Activated CD4-positive, alpha-beta T cell treated with anti-CD3 and anti-CD28 coated beads, Interleukin-2, amount 50 U/mL, for 16 hours (primary cell): ENCODE results near the gene SEPTIN8.
"Not testable (repeated sequence)": the region's sequence is repeated elsewhere in the genome, so short reads cannot be mapped to it uniquely, and the experiment has no call there.

Experiments used
- DNase-seq: peaks from one replicate; pipeline ENCODE4 v3.0.0-alpha.2; 2020

Gene SEPTIN8

DNA sequence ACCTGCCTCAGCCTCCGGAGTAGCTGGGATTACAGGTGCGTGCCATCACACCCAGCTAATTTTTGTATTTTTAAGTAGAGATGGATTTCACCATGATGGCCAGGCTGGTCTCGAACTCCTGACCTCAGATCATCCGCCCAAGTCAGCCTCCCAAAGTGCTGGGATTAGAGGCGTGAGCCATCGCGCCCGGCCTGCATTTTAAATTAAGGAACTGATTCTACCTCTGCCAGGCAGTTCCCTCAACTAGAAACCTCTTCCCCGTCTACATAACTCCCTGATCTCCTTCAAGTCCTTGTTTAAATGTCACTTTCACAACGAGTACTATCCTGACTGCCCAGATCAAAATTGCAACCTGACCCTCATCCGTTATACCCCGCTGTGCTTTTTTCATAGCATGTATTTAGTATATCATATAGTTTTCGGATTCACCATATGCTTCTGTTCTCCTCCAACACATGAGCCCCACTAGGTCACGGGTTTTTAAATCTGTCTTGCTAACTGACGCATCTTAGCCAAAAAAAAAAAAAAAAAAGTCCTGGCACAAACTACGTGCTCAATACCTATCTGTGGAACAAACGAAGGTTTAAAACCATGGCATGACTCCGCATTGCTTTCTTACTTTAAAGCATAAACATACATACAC lies 35.2 kb upstream of the SEPTIN8 start:
- no peak for DNase-seq

DNA sequence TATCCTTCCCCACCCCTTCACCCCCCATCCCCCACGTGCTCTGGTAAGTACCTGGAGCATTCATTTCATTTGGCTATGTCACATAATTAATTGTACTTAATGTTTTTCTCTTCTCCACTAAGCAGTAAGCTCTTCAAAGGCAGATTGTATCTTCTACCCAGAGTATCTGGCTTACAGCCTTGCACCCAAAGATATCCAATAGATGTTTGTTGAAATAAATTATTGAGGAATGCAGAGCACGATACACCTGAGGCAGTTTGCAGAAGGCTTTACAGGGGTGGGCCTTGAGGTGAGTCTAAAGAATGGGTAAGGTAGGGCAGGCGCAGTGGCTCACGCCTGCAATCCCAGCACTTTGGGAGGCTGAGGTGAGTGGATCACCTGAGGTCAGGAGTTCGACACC lies 33.6 kb upstream of the SEPTIN8 start:
- no peak for DNase-seq

DNA sequence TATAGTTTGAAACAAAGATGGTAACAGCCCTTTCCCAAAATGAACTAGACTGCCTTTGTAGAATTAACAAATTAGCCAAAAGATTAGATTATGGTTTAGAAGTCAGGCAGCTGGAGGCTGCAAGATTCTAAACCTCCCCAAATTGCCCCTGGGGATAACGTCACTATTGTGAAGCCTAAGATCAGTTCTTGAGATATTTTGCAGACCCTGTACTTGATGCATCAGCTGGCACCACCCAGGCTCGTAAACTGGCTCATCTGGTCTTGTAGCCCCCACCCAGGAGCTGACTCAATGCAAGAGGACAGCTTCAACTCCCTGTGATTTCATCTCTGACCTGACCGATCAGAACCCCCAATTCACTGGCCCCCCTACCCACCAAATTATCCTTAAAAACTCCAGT lies 31.8 kb upstream of the SEPTIN8 start:
- DNase-seq, result no peak

DNA sequence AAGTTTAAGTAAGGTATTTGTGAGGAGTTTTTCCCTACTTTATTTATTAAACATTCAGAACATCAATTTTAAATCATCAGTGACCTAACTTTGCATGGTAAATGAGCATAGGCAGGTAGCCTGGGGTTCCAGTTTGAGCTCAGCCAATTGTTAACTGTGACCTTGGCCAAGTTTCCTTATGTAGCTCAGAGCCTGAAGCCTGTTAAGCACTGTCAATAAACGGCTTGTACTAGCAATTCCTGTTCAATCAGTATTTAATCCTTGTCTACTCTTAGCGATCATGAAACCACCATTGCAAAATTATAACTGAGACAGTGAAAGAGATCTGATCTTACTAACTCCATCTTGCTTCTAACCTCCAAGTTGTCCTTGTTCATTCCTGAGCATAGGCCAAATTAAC lies 31.4 kb upstream of the SEPTIN8 start:
- no peak for DNase-seq

DNA sequence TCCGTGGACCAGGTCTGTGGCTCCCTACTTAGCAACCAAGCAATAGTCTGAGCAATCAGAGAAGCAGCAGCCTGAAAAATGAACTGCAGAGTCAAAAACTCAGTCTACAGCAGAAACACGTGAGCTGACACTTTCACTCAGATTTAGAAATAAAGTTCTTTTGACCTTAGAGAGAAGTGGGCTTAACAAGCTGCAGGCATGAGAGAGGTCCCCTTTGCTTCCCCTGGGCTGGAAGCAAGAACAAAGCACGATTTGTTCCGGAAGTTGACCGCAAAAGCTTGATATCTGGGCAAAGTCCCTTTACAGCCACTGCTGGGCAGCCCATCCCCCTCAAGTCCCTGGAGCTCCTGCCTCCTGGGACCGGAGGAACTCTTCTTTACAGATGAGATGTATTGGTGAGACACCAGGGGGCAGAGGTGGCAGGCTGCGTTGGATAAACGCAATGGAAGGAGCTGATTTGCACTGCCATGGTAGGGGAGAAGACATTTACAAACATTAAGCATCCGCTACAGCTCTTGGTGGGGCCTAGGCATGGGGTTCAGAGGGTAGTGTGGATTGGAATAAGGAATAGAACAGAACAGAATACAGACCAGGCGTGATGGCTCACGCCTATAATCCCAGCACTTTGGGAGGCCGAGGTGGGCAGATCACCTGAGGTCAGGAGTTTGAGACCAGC lies 30.3 kb upstream of the SEPTIN8 start:
- no peak for DNase-seq

DNA sequence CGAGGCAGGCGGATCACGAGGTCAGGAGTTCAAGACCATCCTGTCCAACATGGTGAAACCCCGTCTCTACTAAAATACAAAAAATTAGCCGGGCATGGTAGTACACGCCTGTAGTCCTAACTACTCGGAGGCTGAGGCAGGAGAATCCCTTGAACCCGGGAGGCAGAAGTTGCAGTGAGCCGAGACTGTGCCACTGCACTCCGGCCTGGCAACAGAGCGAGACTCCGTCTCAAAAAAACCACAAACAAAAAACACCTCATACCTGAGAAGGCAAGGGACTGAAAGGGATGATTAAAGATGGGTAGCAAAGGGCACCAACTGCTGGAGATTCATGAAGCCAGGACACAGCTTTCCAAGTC lies 29.7 kb upstream of the SEPTIN8 start:
- DNase-seq, result not testable (repeated sequence)

DNA sequence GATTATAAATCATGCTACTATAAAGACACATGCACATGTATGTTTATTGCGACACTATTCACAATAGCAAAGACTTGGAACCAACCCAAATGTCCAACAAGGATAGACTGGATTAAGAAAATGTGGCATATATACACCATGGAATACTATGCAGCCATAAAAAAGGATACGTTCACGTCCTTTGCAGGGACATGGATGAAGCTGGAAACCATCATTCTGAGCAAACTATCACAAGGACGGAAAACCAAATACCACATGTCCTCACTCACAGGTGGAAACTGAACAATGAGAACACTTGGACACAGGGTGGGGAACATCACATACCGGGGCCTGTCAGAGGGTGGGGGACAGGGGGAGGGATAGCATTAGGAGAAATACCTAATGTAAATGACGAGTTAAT lies 28.8 kb upstream of the SEPTIN8 start:
- DNase-seq, result not testable (repeated sequence)

DNA sequence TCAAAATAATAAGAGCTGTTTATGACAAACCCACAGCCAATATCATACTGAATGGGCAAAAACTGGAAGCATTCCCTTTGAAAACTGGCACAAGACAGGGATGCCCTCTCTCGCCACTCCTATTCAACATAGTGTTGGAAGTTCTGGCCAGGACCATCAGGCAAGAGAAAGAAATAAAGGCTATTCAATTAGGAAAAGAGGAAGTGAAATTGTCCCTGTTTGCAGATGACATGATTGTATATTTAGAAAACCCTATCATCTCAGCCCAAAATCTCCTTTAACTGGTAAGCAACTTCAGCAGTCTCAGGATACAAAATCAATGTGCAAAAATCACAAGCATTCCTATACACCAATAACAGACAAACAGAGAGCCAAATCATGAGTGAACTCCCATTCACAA lies 27.2 kb upstream of the SEPTIN8 start:
- not testable (repeated sequence) for DNase-seq

DNA sequence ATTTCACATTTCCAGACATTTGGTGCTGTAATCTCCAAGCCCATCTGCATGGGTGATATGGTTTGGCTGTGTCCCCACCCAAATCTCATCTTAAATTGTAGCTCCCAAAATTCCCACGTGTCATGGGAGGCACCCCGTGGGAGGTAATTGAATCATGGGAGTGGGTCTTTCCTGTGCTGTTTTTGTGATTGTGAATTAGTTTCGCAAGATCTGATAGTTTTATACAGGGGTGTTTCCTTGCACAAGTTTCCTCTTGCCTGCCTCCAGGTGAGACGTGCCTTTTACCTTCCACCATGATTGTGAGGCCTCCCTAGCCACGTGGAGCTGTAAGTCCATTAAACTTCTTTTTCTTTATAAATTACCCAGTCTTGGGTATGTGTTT lies 25.6 kb upstream of the SEPTIN8 start:
- not testable (repeated sequence) for DNase-seq

DNA sequence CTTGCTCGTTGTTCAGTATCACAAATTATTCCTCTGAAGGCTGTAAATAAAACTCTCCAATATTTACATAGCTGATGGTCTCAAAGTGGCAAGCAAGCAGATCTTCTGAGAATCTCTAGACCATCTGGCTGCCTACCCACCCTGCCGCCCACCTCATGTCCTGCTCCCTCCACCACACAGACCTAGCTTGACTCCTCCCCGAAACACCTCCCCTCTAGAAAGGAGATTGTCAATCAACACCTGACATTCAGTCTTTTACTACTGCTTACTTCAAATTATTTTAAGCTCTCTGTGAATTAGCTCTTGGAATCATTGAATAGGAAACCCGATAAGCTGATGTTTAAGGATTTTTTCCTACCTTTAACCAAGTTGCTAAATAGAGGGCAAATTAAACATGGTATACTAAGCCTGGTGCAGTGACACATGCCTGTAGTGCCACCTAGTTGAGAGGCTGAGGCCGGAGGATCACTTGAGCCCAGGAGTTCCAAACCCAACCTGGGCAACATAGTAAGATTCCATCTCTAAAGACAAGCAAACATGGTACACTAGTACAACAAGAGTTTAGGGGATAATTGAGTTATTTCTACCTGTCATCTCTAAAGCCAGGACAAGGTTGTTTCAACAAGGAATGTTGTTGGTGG lies 25.1 kb upstream of the SEPTIN8 start:
- DNase-seq, result no peak

DNA sequence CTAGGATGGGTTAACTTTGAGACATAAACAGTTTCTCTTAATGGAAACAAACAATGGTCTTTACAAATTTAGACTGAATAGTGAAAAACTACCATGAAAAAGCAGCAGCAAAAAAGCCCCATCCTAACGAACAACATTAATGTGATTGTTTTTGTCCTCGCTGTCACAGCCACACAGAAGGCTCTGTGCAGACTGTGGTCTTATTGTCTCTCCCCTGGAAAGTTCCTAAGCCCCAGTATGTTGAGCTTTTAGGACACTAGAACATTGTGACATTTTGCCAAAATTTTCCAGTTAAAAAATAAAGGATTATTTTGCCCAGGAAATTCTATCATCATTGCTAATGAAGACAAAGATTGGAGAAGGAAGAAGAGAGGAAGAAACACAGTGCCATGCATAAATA lies 23.5 kb upstream of the SEPTIN8 start:
- DNase-seq, result no peak

DNA sequence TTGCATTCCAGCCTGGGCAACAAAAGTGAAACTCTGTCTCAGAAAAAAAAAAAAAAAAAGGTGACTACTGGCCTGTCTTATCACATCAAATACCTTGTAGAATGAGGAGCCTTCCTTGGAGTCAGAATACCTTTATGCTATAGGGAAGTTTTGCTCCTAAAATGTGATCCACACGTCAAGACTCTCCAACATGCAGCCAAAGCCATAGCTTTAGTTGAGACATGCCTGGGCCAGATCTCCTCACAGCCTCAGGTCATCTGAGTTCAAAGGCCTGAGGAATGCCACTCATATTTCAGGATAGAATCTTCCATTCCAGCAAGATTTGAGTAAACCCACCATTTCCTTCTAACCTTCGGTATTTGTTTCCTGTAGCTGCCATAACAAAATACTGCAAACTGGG lies 22.4 kb upstream of the SEPTIN8 start:
- no peak for DNase-seq

DNA sequence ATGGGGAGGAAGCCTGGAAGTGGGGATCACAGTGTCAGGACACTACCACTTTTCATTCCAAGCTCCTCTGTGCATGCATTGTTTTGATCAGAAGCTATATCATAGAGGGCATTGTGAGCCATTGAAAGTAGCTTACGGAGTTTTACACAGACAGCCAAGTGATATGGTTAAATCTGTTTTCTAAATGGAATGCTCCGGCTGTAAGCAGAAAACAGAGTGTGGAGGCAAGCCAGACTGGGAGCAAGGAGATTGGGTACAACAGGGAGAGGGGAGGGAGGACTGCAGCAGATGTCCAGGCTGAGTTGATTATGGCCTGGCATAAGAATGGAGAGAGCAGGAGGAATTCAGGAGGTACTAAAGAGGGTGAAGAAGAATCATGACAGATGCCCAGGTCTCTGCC lies 20.6 kb upstream of the SEPTIN8 start:
- DNase-seq, result no peak

DNA sequence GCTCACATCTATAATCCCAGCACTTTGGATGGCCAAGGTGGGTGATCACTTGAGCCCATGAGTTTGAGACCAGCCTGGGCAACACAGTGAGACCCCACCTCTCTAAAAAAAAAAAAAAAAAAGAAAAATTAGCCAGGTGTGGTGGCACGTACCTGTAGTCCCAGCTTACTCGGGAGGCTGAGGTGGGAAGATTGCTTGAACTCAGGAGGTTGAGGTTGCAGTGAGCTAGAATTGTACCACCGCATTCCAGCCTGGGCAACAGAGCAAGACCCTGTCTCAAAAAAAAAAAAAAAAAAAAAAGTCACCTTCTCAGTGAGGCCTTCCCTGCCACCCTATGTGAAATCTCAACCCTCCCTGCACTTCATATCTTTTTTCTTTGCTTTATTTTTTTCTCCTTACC lies 14.0 kb upstream of the SEPTIN8 start:
- no peak for DNase-seq

DNA sequence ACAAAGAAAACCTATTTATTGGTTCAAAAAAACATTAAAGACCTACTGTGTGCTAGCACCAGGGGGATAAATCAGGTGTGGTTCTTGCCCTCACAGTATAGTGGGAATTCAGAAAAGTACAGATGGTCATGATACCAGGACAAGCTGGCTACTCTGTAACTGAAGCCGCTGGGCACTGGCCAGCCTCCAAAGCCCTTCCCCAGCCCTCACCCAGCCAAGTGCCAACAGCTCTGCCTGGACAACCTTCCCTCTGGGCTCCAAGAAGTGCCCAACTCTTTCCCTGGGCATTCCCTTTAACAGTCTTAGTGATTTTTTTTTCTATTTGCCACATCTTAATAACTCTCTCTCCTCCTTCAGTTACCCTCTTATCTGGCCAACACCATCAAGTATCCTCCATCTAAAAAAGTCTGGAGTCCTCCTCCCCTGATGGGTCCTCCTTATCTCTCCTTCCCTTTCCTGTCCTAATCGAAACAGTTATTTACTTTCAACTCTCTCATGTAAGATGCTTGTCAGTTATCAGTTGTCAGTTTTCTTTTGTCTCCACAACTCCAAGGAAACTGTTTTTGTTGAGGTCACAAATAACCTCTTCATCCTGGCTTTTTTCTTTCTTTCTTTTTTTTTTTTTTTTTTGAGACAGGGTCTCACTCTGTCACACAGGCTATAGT lies 13.3 kb upstream of the SEPTIN8 start:
- DNase-seq, result no peak

DNA sequence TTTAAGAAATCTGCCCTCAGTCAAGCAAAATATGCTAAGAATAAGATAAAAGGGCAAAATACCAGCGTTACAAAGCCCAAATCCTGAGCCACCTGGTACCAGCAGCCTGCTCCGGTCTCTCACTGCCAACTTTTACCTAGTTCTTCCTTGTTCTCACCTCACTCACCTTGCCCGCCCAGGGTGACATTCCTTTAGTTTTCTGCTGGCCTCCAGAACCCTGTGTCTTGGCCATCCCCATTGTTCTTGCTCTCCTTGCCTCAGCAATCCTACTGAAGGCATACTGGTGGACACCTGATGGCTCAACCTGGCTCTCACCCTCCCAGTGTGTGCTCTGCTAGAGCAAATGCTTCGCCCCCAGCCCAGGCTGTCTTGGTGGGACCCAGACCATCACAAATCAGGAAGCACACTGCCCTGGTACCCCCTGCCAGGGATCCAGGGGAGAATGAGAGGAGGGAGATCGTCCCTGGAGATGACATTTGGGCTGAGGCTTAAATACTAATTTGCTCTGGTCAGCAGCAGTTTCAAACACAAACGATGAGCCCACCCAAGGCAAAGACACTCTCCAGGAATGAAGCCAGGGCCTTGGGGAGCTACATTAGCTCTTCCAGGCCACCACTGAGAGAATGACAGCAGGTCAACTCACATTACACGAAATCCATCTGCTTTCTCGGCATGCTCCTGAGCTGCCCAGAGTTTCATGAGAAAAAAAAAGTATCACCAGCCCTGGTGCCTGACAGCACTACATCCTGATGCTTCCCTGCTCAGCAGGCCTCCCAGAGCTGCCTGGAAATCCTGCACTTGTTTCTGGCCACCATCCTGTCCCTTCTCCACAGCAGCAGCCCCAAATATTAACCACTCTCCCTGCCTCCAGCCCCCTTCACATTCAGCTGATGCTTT lies 12.2 kb upstream of the SEPTIN8 start:
- no peak for DNase-seq

DNA sequence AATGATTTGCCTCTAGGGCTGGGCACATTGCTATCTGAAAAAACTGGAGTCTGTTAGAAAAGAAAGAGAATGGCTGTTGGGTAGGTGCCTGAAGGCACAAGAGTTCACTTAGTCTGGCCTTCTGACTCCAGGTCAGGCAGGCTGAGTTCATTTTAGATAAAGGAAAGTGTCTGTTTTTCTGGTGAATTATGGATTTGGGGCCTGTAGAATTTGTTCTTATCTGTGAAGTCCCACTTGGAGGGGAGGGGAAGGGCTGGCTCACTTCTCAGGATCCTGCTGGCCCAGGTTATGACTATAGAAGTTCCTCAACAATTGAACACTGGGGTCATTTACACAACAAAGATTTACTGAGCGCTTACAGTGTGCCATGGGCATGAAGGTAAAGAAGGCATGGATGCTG lies 11.5 kb upstream of the SEPTIN8 start:
- DNase-seq, result no peak

DNA sequence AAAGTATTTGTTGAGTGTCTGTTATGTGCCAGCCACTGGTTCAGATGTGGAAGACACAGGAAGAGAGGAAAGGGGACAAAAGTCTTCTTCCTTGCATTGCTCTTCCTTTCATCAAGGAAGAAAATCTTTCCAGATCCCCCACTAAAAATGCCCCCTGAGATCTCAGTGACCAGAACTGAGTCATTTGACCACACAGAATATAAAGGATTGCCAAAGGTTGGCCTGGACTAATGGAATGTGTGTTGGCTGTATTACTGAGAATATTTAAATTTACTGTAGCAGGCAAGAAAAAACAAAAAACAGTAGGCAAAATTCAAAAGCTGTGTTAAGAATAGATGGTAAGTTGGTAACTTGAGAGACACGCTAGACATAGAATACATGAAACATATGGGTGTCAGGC lies 10.0 kb upstream of the SEPTIN8 start:
- no peak for DNase-seq

DNA sequence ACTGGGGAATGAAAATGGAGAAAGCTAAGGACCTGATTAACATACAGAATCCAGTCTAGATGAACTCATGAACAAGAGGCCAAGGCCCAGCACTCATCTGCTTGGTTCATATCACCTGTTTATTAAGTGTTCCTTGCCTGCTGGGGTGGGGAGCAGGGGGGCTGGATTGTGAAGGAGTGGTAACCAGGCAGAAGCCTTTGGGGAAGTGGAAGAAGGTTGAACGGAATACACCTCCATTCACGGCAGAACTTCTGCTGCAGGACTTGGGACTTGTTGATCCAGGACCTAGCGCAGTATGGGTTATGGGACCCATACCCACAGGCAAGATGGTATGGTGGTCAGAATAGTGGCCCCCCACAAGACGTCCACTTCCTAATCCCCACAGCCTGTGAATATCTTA lies 8.8 kb upstream of the SEPTIN8 start:
- DNase-seq, result no peak

DNA sequence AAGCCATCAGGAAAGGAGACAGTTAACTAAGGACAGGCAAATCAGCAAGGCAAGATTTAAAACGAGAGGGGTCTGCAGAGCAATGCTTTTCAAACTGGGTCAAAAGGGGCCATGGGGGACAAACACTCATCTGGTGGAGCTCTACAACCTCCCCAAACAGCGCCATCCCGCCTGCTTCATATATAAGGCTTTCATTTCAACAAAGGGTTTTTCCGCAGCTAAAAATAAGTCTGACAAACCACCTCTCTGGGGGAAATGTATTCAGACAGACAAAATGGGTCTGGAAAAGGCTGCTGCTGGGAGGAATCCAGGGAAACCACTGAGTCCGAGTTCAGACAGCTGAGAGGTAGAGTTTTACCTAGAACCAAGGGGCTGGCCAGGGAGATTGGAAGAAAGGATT lies 8.3 kb upstream of the SEPTIN8 start:
- no peak for DNase-seq

DNA sequence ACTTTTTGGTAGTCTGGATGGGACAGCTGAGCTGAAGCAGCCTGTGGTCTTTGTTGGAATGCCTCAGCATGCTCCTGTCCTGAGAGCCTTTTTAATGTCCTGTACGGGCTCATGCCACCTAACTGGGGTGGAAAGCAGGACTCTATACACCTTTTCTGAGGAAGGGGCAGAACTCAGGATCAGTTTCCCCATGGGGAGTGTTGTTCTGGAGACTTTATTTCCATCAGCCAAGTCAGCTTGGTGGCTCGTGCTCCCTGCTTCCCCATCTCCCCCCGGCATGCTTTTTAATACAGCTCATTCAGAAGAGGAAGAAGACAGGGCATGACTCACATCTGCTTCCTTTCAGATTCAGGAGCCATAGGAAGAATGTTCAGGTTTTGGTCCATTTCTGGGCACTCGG lies 5.1 kb upstream of the SEPTIN8 start:
- DNase-seq, result no peak

DNA sequence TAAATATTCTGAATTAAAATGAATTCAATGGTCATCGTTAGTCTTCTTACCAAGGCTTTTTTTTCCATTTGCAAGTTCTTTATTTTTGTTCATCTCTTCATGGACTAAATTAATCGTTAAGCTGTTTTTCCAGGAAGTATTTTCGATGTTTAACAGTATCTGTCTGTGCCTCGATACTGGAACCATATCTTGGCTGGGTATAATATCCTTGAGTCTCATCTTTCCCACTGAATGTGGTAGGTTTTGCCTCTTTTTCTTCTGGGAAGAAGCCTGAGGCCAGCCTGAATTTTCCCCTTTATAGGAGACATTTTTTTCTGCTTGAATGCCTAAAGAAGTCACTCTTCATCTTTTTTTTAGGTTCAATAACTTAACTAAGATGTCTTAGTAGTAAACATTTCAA lies 4.0 kb upstream of the SEPTIN8 start:
- DNase-seq, result no peak

DNA sequence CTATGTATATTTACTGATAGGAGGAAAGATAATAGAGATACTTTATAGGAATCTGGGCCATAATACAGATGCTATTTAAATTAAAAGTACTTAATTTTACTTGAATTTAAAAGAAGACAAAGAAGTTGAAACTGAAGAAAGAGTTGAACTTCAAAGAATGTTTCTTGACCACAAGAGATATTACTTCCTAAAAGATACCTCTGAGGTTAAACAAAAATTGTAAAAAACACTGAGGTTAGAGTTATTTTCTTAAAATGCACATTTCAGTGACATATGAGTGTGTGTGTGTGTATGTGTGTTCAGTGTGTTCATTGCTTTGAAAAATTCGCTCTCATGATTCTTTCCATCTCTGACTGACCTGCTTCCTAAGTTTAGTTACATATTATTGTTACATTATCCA lies 3.5 kb upstream of the SEPTIN8 start:
- no peak for DNase-seq
